GM18505 (cell line): Measurements from ENCODE around the gene MGAT4D.
"Not testable (repeated sequence)": the region's sequence is repeated elsewhere in the genome, so short reads cannot be mapped to it uniquely, and the experiment has no call there.

ENCODE experiments used
- ATAC-seq: cut with Tn5 transposase; IDR thresholded peaks from one replicate; pipeline ENCODE4 v1.9.1; 2021; ENCODE audit not compliant: unreplicated experiment
- POLR2A ChIP-seq: IDR thresholded peaks from 4 replicates; pipeline ENCODE4 v1.6.1; 2011; ENCODE audit warnings: borderline replicate concordance; ENCODE audit not compliant: insufficient read depth, insufficient read length; ENCODE audit errors: extremely low read depth

Gene MGAT4D

DNA sequence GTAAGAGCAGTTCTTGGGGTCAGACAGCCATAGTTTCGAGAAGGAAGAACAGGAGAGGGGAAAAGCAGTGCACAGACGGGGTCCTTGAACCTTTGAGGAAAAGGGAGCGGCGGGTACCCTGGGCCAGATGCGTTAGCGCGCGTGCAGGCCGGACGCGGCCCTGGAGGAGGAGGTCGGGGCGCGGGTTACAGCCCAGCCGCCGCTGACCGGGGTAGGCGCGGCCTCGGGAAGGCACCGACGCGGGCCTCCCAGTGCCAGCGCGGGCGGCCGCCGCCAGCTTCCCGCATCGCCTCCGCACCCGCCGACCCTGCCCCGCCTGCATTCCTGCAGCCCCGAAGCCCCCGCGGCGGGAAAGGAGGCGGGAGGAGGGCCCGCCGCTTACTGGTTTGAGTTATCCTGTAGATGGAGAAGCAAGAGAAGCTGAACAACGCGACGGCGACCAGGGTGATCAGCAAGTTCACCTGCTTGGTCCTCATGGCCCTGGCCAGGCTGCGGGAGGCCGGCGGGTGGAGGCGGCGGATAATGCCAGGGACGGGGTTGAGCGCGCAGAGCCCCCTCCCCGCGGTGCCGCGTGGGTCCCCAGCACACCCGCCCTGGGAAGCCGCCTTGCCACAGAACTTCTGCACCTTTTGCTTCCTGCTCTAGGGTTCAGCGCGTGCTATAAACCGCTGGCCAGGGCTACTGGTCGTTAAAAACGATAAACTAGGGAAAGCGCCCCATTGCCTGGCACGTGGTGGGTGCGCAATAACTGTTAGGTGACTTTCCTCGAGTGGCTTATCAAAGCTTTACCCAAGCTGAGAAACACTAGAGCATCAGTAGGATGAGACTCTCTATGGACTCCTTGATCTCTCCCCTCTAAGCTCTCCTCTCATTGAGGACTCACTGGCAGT, at the start of gene MGAT4D:
Gene MGAT4D, minus strand, starts transcription at position 547 of the 890 bp plus-strand sequence. Its CDS starts 71 bp downstream, at position 476.
- TF ChIP-seq POLR2A: no peak
- ATAC-seq: no peak

DNA sequence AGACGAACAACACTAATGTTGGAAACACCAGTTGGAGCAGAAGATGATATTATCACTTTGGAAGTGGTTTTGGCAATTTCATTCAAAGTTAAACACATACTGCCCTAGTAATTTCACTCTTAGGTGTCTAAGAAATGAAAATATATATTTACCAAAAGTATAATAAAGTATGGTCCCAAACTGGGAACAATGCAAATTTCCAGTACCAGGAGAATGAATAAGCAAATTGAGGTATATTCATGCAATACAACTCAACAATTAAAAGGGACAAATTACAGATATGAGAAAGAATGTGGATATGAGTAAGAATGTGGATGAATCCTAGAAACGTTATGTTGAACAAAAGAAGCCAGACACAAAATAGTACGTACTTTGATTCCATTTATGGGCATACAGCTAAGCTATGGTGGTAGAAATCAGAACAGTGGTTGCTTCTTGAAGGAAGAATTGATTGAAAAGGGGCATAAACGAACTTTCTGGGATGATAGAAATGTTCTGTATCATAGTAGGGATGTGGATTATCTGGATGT, 35.9 kb upstream of the MGAT4D start:
- no peak for TF ChIP-seq POLR2A
- ATAC-seq: no peak

DNA sequence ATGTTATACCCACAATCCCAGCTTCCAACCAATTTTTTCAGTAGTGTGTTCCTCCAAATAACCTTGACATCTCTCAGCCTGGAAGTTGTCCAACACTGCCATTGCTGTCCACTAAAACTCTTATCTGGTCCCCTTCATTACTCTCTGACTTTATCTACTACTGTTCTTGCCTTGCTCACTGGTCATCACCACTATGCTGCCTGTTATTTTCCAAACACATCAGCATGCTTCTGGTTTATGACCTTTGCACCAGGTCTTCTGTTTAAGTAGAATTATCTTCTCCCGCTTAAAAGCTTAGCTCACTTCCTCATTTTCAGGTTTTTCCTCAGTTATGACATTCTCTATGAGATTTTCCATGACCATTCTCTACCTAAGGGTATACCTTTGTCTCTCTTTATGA, 31.3 kb upstream of the MGAT4D start:
- no peak for ATAC-seq
- TF ChIP-seq POLR2A: no peak

DNA sequence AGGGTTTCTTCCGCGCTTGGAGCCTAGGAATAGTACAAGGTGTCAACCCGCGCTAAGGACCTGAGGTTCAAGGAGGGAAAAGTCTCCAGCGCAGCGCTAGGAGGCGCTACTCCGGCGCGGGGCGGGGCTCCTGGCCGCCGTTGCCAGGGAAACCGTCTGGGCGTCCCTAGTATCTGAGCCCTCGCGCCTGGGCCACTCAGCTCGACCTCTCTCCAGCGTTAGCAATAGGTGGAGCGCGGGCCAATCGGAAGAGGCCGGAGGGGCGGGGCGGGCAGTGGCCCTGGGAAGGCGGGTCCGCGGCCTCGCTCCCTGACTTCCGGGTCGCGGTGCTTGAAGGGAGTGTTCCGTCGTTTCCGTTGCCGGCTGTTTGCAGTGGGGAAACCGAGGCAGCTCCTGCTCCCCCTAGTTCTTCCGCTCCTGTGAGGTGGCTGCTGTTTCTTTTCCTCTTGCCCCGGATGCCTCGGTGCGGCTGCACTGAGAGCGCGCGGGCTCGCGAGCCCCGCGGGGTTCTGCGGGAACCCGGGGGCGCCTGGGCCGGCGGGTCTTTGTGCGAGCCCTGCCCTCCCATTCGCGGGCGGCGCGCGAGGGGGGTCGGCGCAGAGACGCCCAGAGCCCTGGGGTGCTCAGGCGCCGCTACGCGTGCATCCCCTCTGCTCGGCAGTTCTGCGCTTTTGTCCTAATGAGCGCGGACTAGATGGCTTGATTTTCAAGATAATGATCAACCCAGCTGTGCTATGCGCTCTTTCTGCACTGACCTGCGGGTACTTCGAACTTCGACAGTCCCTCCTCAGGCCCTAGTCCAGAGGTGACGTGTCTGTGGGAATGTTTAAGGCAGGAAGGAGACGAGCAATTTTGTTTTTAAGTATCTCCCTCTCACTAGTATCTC, 26.0 kb upstream of the MGAT4D start, which contains the start of gene ELMOD2:
Gene ELMOD2, plus strand, starts transcription at position 312 of the 886 bp plus-strand sequence. CDS start 1,261 bp downstream, outside the sequence.
- peak; percentile 100 for ATAC-seq
- TF ChIP-seq POLR2A: peak; percentile 87

DNA sequence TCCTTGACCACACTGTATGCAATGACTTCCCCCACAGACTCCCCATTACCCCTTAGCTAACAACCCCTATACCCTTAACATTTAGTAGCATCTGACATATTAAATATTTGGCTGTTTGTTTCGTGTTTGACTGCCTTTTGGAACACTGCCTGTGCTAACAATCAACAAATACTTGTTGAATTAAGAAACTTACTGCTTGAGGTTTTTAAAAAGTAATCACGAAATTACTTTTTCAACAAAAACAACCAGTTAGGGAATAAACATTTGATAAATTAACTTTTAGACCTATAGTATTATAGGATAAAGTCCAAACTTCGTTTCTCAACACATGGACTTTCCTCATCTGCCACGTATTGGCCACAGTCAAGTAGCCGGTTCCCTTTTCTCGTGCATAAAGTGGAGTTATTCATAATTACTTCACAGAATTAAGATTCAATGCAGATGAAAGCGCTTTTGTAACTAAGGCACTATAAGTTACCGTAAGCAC, 25.3 kb upstream of the MGAT4D start:
- TF ChIP-seq POLR2A: no peak
- ATAC-seq: peak; percentile 7

DNA sequence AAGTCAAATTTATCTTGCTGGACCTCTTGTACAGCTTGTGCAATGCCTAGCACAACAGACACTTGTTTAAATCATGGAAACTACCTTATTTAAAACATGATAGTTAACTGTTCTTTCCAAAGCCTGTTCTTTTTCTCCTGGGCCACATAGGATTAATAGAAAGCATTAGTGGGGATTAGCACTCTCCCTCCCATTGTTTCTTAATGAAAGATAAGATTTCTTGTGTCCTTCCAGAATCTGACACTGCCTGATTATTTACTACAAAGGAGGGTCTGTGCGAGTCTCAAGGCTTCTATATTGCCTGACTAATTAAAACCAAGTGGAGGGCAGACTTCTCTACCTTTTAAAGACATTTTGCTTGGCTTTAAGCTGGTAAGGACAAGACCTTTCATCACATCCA, 17.3 kb upstream of the MGAT4D start:
- TF ChIP-seq POLR2A: no peak
- no peak for ATAC-seq

DNA sequence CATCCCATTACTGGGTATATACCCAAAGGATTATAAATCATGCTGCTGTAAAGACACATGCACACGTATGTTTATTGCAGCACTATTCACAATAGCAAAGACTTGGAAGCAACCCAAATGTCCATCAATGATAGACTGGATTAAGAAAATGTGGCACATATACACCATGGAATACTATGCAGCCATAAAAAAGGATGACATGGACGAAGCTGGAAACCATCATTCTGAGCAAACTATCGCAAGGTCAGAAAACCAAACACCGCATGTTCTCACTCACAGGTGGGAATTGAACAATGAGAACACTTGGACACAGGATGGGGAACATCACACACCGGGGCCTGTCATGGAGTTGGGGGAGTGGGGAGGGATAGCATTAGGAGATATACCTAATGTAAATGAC, 15.7 kb upstream of the MGAT4D start:
- ATAC-seq: not testable (repeated sequence)

DNA sequence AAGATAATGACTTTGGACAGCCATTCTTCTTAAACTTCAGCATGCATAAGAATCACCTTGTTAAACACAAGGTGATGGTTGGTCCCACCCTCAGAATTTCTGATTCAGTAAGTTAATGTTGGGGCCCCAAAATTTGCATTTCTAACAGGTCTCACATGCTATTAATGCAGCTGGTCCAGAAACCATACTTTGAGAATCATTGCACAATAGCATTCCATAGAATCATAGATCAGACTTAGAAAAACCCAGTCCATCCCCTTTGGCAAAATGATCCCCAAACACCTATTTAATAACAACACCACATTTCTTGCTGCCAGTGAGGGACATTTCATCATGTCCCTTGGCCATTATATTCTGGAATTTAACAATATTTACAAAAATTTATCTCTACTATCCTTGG, 6.2 kb upstream of the MGAT4D start:
- no peak for ATAC-seq
- no peak for TF ChIP-seq POLR2A

DNA sequence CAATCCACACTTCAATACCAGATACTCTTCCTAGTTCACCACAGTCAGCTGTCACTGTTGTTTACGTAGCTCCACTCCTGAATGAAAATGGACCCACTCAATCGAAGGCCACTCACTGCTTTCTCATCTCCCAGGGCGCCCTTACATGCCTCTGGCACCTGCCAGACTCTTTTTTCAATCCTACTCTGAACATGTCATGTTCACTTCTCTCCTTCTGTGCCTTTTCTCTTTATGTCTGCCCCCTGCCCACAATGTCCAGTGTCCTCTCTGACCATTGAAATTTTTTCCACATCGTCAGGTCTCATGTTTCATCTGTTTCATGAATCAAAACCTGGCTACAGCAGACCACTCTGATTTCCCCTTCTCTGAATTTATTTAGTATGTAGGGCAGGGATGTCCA, 1.3 kb upstream of the MGAT4D start:
- no peak for ATAC-seq
- TF ChIP-seq POLR2A: no peak

DNA sequence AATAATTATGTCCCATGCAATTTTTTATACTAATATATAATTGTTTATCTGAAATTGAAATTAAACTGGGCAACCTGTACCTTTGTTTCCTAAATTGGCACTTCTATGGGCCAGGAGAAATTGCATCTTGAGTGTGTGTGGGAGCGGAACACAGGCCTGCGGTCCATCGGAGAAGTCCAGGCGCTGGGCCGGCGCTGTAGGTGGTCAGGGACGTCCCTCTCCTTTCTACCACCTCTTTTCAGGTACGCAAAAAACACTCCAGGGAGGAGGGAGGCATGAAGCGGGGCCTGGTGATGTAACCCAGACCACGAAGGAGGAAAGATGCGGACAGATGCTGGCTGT, 717 bp downstream of the MGAT4D start:
- no peak for ATAC-seq
- no peak for TF ChIP-seq POLR2A

DNA sequence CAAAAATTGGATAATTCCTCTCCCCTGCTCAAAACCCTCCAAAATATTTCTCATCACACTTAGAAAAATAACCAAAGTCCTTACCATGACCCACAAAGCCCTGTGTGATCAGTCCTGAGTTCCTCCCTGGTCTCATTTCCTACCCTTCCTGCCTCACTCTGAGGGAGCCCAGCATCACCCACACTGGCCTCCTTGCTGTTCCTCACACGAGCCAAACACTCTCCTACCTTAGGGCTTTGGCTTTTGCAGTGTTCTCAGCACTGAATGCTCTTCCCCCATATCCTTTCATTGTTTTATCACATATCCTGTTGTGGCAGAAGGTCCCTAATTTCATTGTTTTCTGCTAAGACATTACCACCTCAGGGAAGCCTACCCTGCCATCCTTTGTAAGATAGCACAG, 12.2 kb downstream of the MGAT4D start:
- ATAC-seq: no peak
- TF ChIP-seq POLR2A: no peak

DNA sequence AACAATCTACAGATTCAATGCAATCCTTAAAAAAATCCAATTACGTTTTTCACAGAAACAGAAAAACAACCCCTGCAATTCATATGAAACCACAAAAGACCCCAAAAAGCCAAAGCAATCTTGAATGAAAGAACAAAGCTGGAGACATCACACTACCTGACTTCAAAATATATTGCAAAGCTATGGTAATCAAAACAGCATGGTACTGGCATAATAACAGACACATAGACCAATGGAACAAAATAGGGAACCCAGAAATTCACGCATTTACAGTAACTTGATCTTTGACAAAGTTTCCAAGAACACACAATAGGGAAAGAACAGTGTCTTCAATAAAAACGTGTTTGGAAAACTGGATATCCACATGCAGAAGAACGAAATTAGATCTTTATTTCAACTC, 14.6 kb downstream of the MGAT4D start:
- no peak for ATAC-seq

DNA sequence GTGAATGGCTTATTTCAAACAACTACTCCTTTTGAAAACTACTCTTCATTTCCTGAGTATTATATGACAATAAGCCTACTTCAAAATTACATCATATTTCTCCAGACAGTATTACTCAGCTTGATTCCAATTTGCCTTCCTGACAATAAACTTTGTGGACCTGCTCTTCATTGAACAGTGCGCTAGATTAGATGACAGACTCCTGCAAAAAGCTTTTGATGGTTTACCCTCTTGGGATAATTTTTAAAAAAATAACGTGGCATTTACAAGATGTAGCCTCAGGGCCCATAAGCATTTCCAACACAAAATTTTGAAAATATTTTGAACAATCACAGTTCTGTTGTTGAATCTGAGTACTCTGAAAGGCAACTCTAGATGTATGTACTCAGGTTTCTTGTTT, 25.9 kb downstream of the MGAT4D start:
- TF ChIP-seq POLR2A: no peak
- ATAC-seq: no peak

More for the DNA sequence above, 14.6 kb downstream of the MGAT4D start:
- no peak for TF ChIP-seq POLR2A
